GM06990 (cell line): Measurements from ENCODE around the gene NDUFV2.

Experiments
- DNase-seq: peaks from one replicate; pipeline ENCODE4 v3.0.0-alpha.2; 2011; ENCODE audit not compliant: insufficient read length; ENCODE audit errors: extremely low read depth
- H3K27me3 ChIP-seq: replicated peaks from 2 replicates; pipeline ENCODE4 v1.6.0; 2011; ENCODE audit warnings: low read length; ENCODE audit not compliant: control insufficient read depth, insufficient read depth
- H3K36me3 ChIP-seq: 2 replicates; pipeline ENCODE4 v1.5.1; 2011; ENCODE audit warnings: low read length; ENCODE audit not compliant: control insufficient read depth, insufficient read depth
- H3K4me3 ChIP-seq: replicated peaks from 2 replicates; pipeline ENCODE4 v1.5.1; 2011; ENCODE audit warnings: low read depth, mild to moderate bottlenecking, control low read depth, low read length
- CTCF ChIP-seq: IDR thresholded peaks from 2 replicates; pipeline ENCODE4 v1.5.1; 2011; ENCODE audit warnings: low read length, control low read depth, mild to moderate bottlenecking, inconsistent platforms; ENCODE audit not compliant: insufficient read depth, poor library complexity, severe bottlenecking

The NDUFV2 gene

GRCh38 chr18:9132628-9133027 lies 30.1 kb downstream of the NDUFV2 start:
- no peaks in the 10 kb centered on the region for H3K27me3 ChIP-seq
- no peak for TF ChIP-seq CTCF
- H3K4me3 ChIP-seq = no peak overlapping the region
- H3K36me3 ChIP-seq = peaks cover 6% of the 10 kb centered on the region
- DNase-seq = no peak

- DNase-seq = no peak
- Histone ChIP-seq H3K27me3 (no peaks in the 10 kb centered on the region), H3K4me3 (no peak overlapping the region), H3K36me3 (peaks cover 6% of the 10 kb centered on the region)
- TF ChIP-seq CTCF = no peak
Observed at GRCh38 chr18:9133225-9133624, 30.7 kb downstream of the NDUFV2 start.

- no peak for TF ChIP-seq CTCF
- Histone ChIP-seq H3K4me3 (peak overlapping the region; percentile 79), H3K27me3 (no peaks in the 10 kb centered on the region), H3K36me3 (peaks cover 4% of the 10 kb centered on the region)
- no peak for DNase-seq
Observed at GRCh38 chr18:9135081-9135911, 32.8 kb downstream of the NDUFV2 start.

- DNase-seq = no peak
- Histone ChIP-seq H3K36me3 (peaks cover 4% of the 10 kb centered on the region), H3K4me3 (peak overlapping the region; percentile 79), H3K27me3 (no peaks in the 10 kb centered on the region)
- no peak for TF ChIP-seq CTCF
Observed at GRCh38 chr18:9135912-9136314, 33.4 kb downstream of the NDUFV2 start.

GRCh38 chr18:9136315-9137155 lies 34.0 kb downstream of the NDUFV2 start, which contains the start of gene ANKRD12:
Gene ANKRD12, plus strand, starts transcription at chr18:9136781. Its CDS starts 45,652 bp downstream, at chr18:9182433.
- no peak for TF ChIP-seq CTCF
- H3K36me3 ChIP-seq = peaks cover 4% of the 10 kb centered on the region
- peak; percentile 100 for DNase-seq
- no peaks in the 10 kb centered on the region for H3K27me3 ChIP-seq
- peak within 1 kb of the TSS; percentile 79 for H3K4me3 ChIP-seq
